Measurements from ENCODE around the gene FAM216B.

- no peak for TF ChIP-seq CTCF (conservative IDR thresholded peaks at IDR 0.05; ENCODE audit: low read depth in 2 of 2)
- no peak for TF ChIP-seq EZH2phosphoT487 (IDR thresholded peaks at IDR 0.05; ENCODE audit: unreplicated experiment)
- no peak for TF ChIP-seq JUNB (IDR thresholded peaks at IDR 0.05; ENCODE audit: unreplicated experiment)
- TF ChIP-seq EZH2 (IDR thresholded peaks at IDR 0.05; ENCODE audit: low read depth, unreplicated experiment): no peak
- TF ChIP-seq POLR2AphosphoS5 (IDR thresholded peaks at IDR 0.05; ENCODE audit: low read depth): no peak
- TF ChIP-seq CREB1 (CRISPR knock-in tag; IDR thresholded peaks at IDR 0.05; ENCODE audit: low read depth): no peak
- TF ChIP-seq, protein P1, sequence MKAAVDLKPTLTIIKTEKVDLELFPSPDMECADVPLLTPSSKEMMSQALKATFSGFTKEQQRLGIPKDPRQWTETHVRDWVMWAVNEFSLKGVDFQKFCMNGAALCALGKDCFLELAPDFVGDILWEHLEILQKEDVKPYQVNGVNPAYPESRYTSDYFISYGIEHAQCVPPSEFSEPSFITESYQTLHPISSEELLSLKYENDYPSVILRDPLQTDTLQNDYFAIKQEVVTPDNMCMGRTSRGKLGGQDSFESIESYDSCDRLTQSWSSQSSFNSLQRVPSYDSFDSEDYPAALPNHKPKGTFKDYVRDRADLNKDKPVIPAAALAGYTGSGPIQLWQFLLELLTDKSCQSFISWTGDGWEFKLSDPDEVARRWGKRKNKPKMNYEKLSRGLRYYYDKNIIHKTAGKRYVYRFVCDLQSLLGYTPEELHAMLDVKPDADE (IDR thresholded peaks at IDR 0.05): no peak
- TF ChIP-seq, protein P2, sequence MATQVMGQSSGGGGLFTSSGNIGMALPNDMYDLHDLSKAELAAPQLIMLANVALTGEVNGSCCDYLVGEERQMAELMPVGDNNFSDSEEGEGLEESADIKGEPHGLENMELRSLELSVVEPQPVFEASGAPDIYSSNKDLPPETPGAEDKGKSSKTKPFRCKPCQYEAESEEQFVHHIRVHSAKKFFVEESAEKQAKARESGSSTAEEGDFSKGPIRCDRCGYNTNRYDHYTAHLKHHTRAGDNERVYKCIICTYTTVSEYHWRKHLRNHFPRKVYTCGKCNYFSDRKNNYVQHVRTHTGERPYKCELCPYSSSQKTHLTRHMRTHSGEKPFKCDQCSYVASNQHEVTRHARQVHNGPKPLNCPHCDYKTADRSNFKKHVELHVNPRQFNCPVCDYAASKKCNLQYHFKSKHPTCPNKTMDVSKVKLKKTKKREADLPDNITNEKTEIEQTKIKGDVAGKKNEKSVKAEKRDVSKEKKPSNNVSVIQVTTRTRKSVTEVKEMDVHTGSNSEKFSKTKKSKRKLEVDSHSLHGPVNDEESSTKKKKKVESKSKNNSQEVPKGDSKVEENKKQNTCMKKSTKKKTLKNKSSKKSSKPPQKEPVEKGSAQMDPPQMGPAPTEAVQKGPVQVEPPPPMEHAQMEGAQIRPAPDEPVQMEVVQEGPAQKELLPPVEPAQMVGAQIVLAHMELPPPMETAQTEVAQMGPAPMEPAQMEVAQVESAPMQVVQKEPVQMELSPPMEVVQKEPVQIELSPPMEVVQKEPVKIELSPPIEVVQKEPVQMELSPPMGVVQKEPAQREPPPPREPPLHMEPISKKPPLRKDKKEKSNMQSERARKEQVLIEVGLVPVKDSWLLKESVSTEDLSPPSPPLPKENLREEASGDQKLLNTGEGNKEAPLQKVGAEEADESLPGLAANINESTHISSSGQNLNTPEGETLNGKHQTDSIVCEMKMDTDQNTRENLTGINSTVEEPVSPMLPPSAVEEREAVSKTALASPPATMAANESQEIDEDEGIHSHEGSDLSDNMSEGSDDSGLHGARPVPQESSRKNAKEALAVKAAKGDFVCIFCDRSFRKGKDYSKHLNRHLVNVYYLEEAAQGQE (IDR thresholded peaks at IDR 0.05; ENCODE audit: unreplicated experiment): no peak
Measured at GRCh38 chr13:42760951-42761350, 20.4 kb upstream of the FAM216B start.

Measured in GM23338 (cell line).